Measurements from ENCODE around the gene C12orf60.
A peak's percentile ranks its signal among the peaks of the same experiment; 100 is the strongest.

C12orf60 gene

DNA sequence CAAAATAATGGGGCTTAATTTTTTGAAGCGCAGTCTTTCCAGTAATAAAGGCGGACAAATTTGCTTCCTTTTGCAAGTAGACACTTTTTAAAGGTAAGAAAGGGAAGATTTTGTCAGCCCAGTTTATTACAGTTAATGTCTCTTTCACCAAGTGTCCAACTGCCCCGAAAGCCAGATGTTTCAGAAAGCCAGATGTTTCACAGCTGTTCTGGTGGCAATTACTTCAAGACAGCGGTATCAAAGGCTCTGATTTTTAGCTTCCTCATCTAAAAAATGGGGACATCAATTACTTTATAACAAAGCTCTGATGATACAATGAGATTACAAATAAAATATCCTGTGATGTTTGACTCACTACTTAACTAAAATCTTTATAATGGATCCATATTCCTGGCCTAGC lies 1.2 kb upstream of the C12orf60 start:
- no peak for TF ChIP-seq POLR2A (IDR thresholded peaks at IDR 0.05; ENCODE audit: low read length)
- TF ChIP-seq GATA1 (IDR thresholded peaks at IDR 0.05; ENCODE audit: low read depth, low read length), result no peak
- peak in 1 of 2 experiments; percentile 40 for DNase-seq

DNA sequence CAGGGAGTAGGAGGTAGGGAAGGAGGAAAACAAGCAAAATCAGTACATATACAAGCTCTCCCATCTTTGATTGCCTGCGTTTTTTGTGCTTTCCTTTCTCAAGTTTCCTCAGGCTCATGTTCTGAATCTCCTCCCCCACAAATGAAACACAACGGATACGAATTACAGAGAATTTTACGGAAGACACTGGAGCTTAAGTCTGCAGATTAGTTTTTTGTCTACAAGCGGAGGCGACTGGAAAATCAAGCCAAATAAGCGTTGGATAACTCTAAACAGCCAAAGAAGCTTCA lies 804 bp upstream of the C12orf60 start:
- no peak for DNase-seq
- TF ChIP-seq GATA1 (IDR thresholded peaks at IDR 0.05; ENCODE audit: low read depth, low read length) (no peak), POLR2A (IDR thresholded peaks at IDR 0.05; ENCODE audit: low read length) (no peak)

- TF ChIP-seq POLR2A (IDR thresholded peaks at IDR 0.05; ENCODE audit: low read length) (peak; percentile 78), GATA1 (IDR thresholded peaks at IDR 0.05; ENCODE audit: low read depth, low read length) (no peak)
- DNase-seq, result no peak
Measured at GRCh38 chr12:14803830-14804160, 325 bp downstream of the C12orf60 start.

- no peak for TF ChIP-seq POLR2A (IDR thresholded peaks at IDR 0.05; ENCODE audit: low read length)
- no peak for TF ChIP-seq GATA1 (IDR thresholded peaks at IDR 0.05; ENCODE audit: low read depth, low read length)
- no peak for DNase-seq
Measured at GRCh38 chr12:14810167-14810952, 6.9 kb downstream of the C12orf60 start.

GRCh38 chr12:14810953-14811483 lies 7.5 kb downstream of the C12orf60 start:
- TF ChIP-seq GATA1 (IDR thresholded peaks at IDR 0.05; ENCODE audit: low read depth, low read length) (no peak), POLR2A (IDR thresholded peaks at IDR 0.05; ENCODE audit: low read length) (no peak)
- peak; percentile 33 to 58 for DNase-seq

GRCh38 chr12:14811486-14811885 lies 8.0 kb downstream of the C12orf60 start:
- TF ChIP-seq GATA1 (IDR thresholded peaks at IDR 0.05; ENCODE audit: low read depth, low read length), result no peak
- no peak for TF ChIP-seq POLR2A (IDR thresholded peaks at IDR 0.05; ENCODE audit: low read length)
- no peak for DNase-seq

DNA sequence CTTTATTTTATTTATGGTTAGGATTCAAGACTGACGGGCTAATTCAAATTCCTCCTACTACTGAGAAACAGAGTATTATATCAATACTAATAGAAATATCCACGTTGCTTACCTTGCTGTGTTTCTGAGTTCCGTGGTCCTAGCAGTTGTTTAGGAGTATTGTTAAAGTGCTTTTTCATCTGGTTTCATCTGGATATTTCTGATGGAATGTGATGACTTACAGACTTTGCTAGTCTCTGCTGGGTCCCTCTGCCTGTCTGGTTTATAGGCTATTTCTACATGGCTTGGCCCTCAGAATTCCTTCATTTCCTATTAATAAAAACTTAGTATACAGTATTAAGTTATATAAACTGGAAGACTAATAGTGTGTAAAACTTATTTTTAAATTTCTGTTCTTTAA lies 10.5 kb downstream of the C12orf60 start, which contains the start of gene SMCO3:
Gene SMCO3 (minus strand): TSS at position 169 of the 400 bp plus-strand sequence. CDS start 7,502 bp downstream, outside the sequence.
- no peak for TF ChIP-seq GATA1 (IDR thresholded peaks at IDR 0.05; ENCODE audit: low read depth, low read length)
- no peak for TF ChIP-seq POLR2A (IDR thresholded peaks at IDR 0.05; ENCODE audit: low read length)
- DNase-seq, result no peak

GRCh38 chr12:14824012-14824634 lies 20.7 kb downstream of the C12orf60 start:
- TF ChIP-seq GATA1 (IDR thresholded peaks at IDR 0.05; ENCODE audit: low read depth, low read length) (no peak), POLR2A (IDR thresholded peaks at IDR 0.05; ENCODE audit: low read length) (no peak)
- DNase-seq, result no peak

GRCh38 chr12:14825256-14825655 lies 21.8 kb downstream of the C12orf60 start:
- DNase-seq, result no peak
- TF ChIP-seq POLR2A (IDR thresholded peaks at IDR 0.05; ENCODE audit: low read length) (no peak), GATA1 (IDR thresholded peaks at IDR 0.05; ENCODE audit: low read depth, low read length) (no peak)

GRCh38 chr12:14826491-14826890 lies 23.0 kb downstream of the C12orf60 start:
- no peak for DNase-seq
- TF ChIP-seq GATA1 (IDR thresholded peaks at IDR 0.05; ENCODE audit: low read depth, low read length), result no peak
- no peak for TF ChIP-seq POLR2A (IDR thresholded peaks at IDR 0.05; ENCODE audit: low read length)

- DNase-seq, result no peak
- TF ChIP-seq POLR2A (IDR thresholded peaks at IDR 0.05; ENCODE audit: low read length) (no peak), GATA1 (IDR thresholded peaks at IDR 0.05; ENCODE audit: low read depth, low read length) (no peak)
Measured at GRCh38 chr12:14827043-14827442, 23.6 kb downstream of the C12orf60 start.

- TF ChIP-seq POLR2A (IDR thresholded peaks at IDR 0.05; ENCODE audit: low read length), result no peak
- TF ChIP-seq GATA1 (IDR thresholded peaks at IDR 0.05; ENCODE audit: low read depth, low read length), result no peak
- peak; percentile 6 to 20 for DNase-seq
Measured at GRCh38 chr12:14828892-14829291, 25.4 kb downstream of the C12orf60 start.

DNA sequence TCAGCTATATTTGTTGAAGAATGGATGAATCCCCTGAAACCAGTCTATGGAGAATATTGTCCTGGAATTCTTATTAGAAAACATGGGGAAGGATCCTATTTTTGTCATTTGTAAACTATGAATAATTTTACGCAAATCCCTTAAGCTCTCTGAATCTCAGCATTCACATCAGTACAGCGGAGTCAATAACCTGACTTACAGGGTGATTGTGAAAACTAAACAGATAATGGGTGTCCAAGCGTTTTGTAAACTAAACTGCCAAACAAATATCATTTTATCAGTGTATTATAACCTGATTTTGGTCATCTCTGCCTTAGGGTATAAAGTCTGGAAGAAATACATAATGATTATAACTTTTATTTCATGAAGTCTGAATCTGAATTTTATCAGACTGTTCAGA lies 29.9 kb downstream of the C12orf60 start:
- TF ChIP-seq POLR2A (IDR thresholded peaks at IDR 0.05; ENCODE audit: low read length) (no peak), GATA1 (IDR thresholded peaks at IDR 0.05; ENCODE audit: low read depth, low read length) (no peak)
- DNase-seq, result no peak

DNA sequence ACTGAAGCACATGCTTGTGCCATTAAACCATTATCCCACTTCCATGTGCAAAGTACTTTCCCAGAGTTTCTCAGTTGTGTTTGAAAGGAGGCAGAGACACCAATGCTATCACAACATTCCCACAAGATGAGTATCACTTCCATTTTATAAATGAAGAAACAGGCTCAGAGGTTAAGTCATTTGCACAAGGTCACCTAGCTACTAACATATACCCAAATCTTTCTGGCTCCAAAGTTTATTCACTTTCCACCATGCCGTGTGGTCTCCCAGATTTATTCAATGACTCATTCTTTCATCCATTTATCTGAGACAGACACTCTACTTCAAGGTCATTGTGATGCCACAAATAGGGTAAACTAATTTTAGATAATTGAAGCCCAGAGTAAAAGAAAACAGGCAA lies 30.5 kb downstream of the C12orf60 start:
- peak; percentile 45 to 47 for DNase-seq
- TF ChIP-seq POLR2A (IDR thresholded peaks at IDR 0.05; ENCODE audit: low read length) (no peak), GATA1 (IDR thresholded peaks at IDR 0.05; ENCODE audit: low read depth, low read length) (no peak)

DNA sequence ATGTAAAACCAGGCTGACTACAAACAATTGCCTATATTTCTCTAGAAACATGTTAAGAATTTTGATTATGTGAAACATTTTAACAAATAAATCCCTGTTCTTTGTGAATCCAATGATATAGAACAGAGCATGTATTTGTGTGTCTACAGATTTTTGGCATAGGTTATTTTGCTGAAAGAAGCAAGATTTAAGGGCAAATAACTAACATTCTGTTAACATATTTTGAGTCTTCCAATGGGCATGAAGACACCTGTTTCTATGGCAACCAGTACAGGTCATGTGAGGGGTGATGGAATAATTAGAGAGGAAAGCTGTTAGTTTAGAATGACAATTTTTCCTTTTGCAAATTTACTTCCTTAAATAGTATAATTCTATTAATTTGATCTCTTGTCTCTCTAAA lies 31.0 kb downstream of the C12orf60 start:
- peak in 1 of 2 experiments; percentile 34 for DNase-seq
- no peak for TF ChIP-seq GATA1 (IDR thresholded peaks at IDR 0.05; ENCODE audit: low read depth, low read length)
- no peak for TF ChIP-seq POLR2A (IDR thresholded peaks at IDR 0.05; ENCODE audit: low read length)

All from erythroblast (primary cell).